ENCODE data around the gene SASH1.

SASH1 gene

DNA sequence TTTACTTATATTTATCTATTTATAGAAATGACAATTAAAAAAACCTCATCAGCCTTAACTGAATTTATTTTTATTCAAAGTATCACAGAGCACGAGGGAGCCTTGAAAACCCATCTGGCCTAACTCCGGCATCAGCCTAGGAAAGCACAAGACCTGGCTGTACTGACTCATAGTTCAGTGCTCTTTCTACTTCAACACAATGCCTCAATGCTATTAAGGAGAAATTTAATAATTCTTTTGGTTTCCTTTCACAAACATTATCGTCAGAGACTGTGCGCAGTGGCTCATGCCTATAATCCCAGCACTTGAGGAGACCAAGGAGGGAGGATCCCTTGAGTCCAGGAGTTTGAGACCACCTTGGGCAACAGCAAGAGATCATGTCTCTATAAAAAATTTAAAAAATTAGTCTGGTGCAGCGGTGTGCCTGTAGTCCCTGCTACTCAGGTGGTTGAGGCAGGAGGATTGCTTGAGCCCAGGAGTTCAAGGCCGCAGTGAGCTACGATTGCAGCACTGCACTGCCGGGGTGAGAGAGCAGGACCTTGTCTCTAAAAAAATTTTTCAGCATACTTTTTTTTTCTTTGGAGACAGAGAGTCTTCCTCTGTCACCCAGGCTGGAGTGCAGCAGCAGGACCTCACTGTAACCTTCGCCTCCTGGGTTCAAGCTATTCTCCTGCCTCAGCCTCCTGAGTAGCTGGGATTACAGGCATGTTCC is 1.9 kb upstream of the SASH1 start:
- H3K27me3 ChIP-seq (ENCODE audit: insufficient read depth, low read length): no peaks in the 10 kb centered on the region
- no peak overlapping the region for H2AFZ ChIP-seq (ENCODE audit: low read length)
- H3K79me2 ChIP-seq (ENCODE audit: insufficient read depth, low read length): no peaks in the 10 kb centered on the region
- H3K27ac ChIP-seq (ENCODE audit: low read depth, low read length, poor library complexity, severe bottlenecking): no peak overlapping the region
- H3K9ac ChIP-seq (ENCODE audit: low read length): no peak overlapping the region
- H3K4me1 ChIP-seq (ENCODE audit: insufficient read depth, low read length, severe bottlenecking): no peaks in the 10 kb centered on the region
- no peaks in the 10 kb centered on the region for H4K20me1 ChIP-seq (ENCODE audit: insufficient read depth, low read length)
- no peaks in the 10 kb centered on the region for H3K36me3 ChIP-seq (ENCODE audit: insufficient read depth, low read length)
- no peak overlapping the region for H3K4me2 ChIP-seq (ENCODE audit: low read length)
- H3K4me3 ChIP-seq (ENCODE audit: low read depth, low read length, poor library complexity, severe bottlenecking): no peak overlapping the region
- no peaks in the 10 kb centered on the region for H3K9me2 ChIP-seq (ENCODE audit: low read depth, low read length)
- H3K9me3 ChIP-seq (ENCODE audit: low read length): no peaks in the 10 kb centered on the region
- TF ChIP-seq, protein P1, sequence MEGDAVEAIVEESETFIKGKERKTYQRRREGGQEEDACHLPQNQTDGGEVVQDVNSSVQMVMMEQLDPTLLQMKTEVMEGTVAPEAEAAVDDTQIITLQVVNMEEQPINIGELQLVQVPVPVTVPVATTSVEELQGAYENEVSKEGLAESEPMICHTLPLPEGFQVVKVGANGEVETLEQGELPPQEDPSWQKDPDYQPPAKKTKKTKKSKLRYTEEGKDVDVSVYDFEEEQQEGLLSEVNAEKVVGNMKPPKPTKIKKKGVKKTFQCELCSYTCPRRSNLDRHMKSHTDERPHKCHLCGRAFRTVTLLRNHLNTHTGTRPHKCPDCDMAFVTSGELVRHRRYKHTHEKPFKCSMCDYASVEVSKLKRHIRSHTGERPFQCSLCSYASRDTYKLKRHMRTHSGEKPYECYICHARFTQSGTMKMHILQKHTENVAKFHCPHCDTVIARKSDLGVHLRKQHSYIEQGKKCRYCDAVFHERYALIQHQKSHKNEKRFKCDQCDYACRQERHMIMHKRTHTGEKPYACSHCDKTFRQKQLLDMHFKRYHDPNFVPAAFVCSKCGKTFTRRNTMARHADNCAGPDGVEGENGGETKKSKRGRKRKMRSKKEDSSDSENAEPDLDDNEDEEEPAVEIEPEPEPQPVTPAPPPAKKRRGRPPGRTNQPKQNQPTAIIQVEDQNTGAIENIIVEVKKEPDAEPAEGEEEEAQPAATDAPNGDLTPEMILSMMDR (IDR thresholded peaks at IDR 0.05; ENCODE audit: low read length): no peak
- TF ChIP-seq EZH2 (IDR thresholded peaks at IDR 0.05; ENCODE audit: borderline replicate concordance, low read length): no peak
- H3F3A ChIP-seq (ENCODE audit: insufficient read depth, low read length): no peaks in the 10 kb centered on the region

DNA sequence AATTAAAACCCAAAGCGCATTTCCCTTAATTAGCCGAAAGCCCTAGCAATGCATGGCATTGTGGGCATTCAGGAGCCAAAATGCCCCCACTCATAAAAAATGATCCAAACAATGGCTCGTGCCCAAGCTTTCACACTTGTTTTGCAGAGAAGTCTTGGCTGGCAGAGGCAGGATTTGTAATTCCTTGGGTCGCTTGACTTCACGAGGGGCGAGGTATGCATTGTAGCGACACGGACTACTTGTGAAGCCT is 613 bp upstream of the SASH1 start:
- H3K79me2 ChIP-seq (ENCODE audit: insufficient read depth, low read length): no peaks in the 10 kb centered on the region
- no peaks in the 10 kb centered on the region for H4K20me1 ChIP-seq (ENCODE audit: insufficient read depth, low read length)
- no peaks in the 10 kb centered on the region for H3K9me2 ChIP-seq (ENCODE audit: low read depth, low read length)
- H3K27ac ChIP-seq (ENCODE audit: low read depth, low read length, poor library complexity, severe bottlenecking): no peak overlapping the region
- H3K9ac ChIP-seq (ENCODE audit: low read length): no peak overlapping the region
- no peaks in the 10 kb centered on the region for H3K4me1 ChIP-seq (ENCODE audit: insufficient read depth, low read length, severe bottlenecking)
- no peaks in the 10 kb centered on the region for H3F3A ChIP-seq (ENCODE audit: insufficient read depth, low read length)
- no peaks in the 10 kb centered on the region for H3K9me3 ChIP-seq (ENCODE audit: low read length)
- H3K27me3 ChIP-seq (ENCODE audit: insufficient read depth, low read length): no peaks in the 10 kb centered on the region
- H2AFZ ChIP-seq (ENCODE audit: low read length): no peak overlapping the region
- H3K4me3 ChIP-seq (ENCODE audit: low read depth, low read length, poor library complexity, severe bottlenecking): no peak overlapping the region
- H3K4me2 ChIP-seq (ENCODE audit: low read length): no peak overlapping the region
- H3K36me3 ChIP-seq (ENCODE audit: insufficient read depth, low read length): no peaks in the 10 kb centered on the region
- no peak for TF ChIP-seq EZH2 (IDR thresholded peaks at IDR 0.05; ENCODE audit: borderline replicate concordance, low read length)
- TF ChIP-seq, protein P1 (IDR thresholded peaks at IDR 0.05; ENCODE audit: low read length): no peak

DNA sequence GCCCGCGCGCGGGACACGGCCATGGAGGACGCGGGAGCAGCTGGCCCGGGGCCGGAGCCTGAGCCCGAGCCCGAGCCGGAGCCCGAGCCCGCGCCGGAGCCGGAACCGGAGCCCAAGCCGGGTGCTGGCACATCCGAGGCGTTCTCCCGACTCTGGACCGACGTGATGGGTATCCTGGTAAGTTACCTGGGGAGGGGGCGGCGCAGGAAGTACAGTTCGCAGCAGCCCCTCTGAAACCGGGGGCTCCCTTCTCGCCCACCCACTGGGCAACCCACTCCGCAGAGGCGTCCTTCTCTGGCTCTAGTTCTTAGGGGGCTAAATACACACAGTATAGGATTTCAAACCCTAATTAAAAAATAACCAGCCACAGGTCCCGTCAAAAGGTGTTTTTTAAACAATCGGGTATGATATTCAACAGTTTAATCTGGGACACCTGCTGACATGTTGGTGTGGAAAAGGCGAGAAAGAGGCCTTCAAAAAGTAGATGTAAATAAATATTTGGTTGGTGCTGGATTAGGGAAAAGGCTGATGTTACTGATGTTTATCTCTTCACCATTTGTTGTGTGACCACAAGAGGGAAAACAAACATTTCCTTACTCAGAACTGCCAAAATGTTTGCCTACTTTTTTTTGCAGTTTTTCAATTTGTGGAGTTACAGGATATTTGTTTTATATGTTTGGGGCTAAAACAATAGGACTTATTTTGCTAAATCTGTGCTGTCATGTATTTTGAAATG is 577 bp downstream of the SASH1 start:
- no peak overlapping the region for H3K27ac ChIP-seq (ENCODE audit: low read depth, low read length, poor library complexity, severe bottlenecking)
- H3K79me2 ChIP-seq (ENCODE audit: insufficient read depth, low read length): no peaks in the 10 kb centered on the region
- H3K4me3 ChIP-seq (ENCODE audit: low read depth, low read length, poor library complexity, severe bottlenecking): no peak overlapping the region
- H3K4me1 ChIP-seq (ENCODE audit: insufficient read depth, low read length, severe bottlenecking): no peaks in the 10 kb centered on the region
- H3K4me2 ChIP-seq (ENCODE audit: low read length): no peak overlapping the region
- no peak overlapping the region for H3K9ac ChIP-seq (ENCODE audit: low read length)
- no peak overlapping the region for H2AFZ ChIP-seq (ENCODE audit: low read length)
- no peak for TF ChIP-seq EZH2 (IDR thresholded peaks at IDR 0.05; ENCODE audit: borderline replicate concordance, low read length)
- TF ChIP-seq, protein P1 (IDR thresholded peaks at IDR 0.05; ENCODE audit: low read length): no peak
- no peaks in the 10 kb centered on the region for H3K27me3 ChIP-seq (ENCODE audit: insufficient read depth, low read length)
- H3K9me3 ChIP-seq (ENCODE audit: low read length): no peaks in the 10 kb centered on the region
- H3K9me2 ChIP-seq (ENCODE audit: low read depth, low read length): no peaks in the 10 kb centered on the region
- no peaks in the 10 kb centered on the region for H4K20me1 ChIP-seq (ENCODE audit: insufficient read depth, low read length)
- H3K36me3 ChIP-seq (ENCODE audit: insufficient read depth, low read length): no peaks in the 10 kb centered on the region
- H3F3A ChIP-seq (ENCODE audit: insufficient read depth, low read length): no peaks in the 10 kb centered on the region
